A673 (cell line): ENCODE results near the gene VPS13C. TPM values are rescaled to one million over a fixed set of nuclear protein-coding genes. Genes with fewer than 3 reads are reported as not detected.
"Not testable (repeated sequence)": the region's sequence is repeated elsewhere in the genome, so short reads cannot be mapped to it uniquely, and the experiment has no call there.

Experiments
- BruUV-seq: library from RNA; stranded (reverse); fragments of 400-500 nt; replicated peaks from 2 replicates; lab custom pipeline; 2021; lab: Mats Ljungman, UMichigan
- CTCF ChIA-PET: fragments of 300-600 bp; sonication (Branson Sonifier 250); formaldehyde crosslinking; loops from one replicate; lab custom pipeline; 2022; ENCODE audit warnings: antibody characterized with exemption; lab: Charles Lee
- POLR2A ChIA-PET: fragments of 300-600 bp; sonication (Branson Sonifier 250); formaldehyde crosslinking; loops from one replicate; lab custom pipeline; 2022; ENCODE audit warnings: antibody characterized with exemption; ENCODE audit not compliant: low non-redundant PET; lab: Charles Lee
- DNase-seq: peaks from one replicate; pipeline ENCODE4 v3.0.0-alpha.2; 2015; ENCODE audit warnings: low spot score
- H3K27ac ChIP-seq: fragments of 200-600 bp; sonication (generic); 2 replicates; pipeline ENCODE4 v1.5.1; 2016; ENCODE audit warnings: mixed run types, low read depth, mild to moderate bottlenecking, mixed read lengths, antibody characterized with exemption, low read length; ENCODE audit not compliant: poor library complexity, severe bottlenecking
- H3K27me3 ChIP-seq: fragments of 200-600 bp; sonication (generic); replicated peaks from 2 replicates; pipeline ENCODE4 v1.6.1; 2017; ENCODE audit warnings: mixed run types, low read depth, mild to moderate bottlenecking, mixed read lengths, antibody characterized with exemption, low read length; ENCODE audit not compliant: insufficient read depth, poor library complexity
- H3K36me3 ChIP-seq: fragments of 200-600 bp; sonication (generic); 2 replicates; pipeline ENCODE4 v1.6.1; 2016; ENCODE audit warnings: mixed run types, mild to moderate bottlenecking, mixed read lengths, antibody characterized with exemption, low read length; ENCODE audit not compliant: insufficient read depth, poor library complexity, severe bottlenecking
- H3K4me1 ChIP-seq: fragments of 200-600 bp; sonication (generic); 2 replicates; pipeline ENCODE4 v1.6.1; 2017; ENCODE audit warnings: mixed run types, mild to moderate bottlenecking, mixed read lengths, antibody characterized with exemption, low read length; ENCODE audit not compliant: insufficient read depth, poor library complexity, severe bottlenecking
- H3K4me3 ChIP-seq: fragments of 200-600 bp; sonication (generic); 2 replicates; pipeline ENCODE4 v1.5.1; 2016; ENCODE audit warnings: low read depth, mixed run types, mild to moderate bottlenecking, mixed read lengths, low read length; ENCODE audit not compliant: poor library complexity, severe bottlenecking
- H3K9me3 ChIP-seq: fragments of 200-600 bp; sonication (generic); 2 replicates; pipeline ENCODE4 v1.6.1; 2016; ENCODE audit warnings: mixed run types, low read depth, mild to moderate bottlenecking, mixed read lengths, antibody characterized with exemption, low read length; ENCODE audit not compliant: poor library complexity, severe bottlenecking
- CTCF ChIP-seq: fragments of 300-800, 200-600 bp; sonication (generic); conservative IDR thresholded peaks from 2 replicates; pipeline ENCODE4 v1.5.1; 2017; ENCODE audit warnings: low read depth, mild to moderate bottlenecking, antibody characterized with exemption, low read length, moderate library complexity, mixed read lengths
- EZH2 ChIP-seq: fragments of 200-600 bp; sonication (generic); IDR thresholded peaks from 2 replicates; pipeline ENCODE4 v1.6.1; 2017; ENCODE audit warnings: borderline replicate concordance, low read depth, mild to moderate bottlenecking, mixed read lengths, antibody characterized with exemption, low read length; ENCODE audit not compliant: poor library complexity, severe bottlenecking
- intact Hi-C: fragments of 100-400 bp; cut with micrococcal nuclease; formaldehyde crosslinking; loops from one replicate; pipeline ENCODE4 v1.10.0; 2022; ENCODE audit not compliant: unreplicated experiment
- total RNA-seq: library from RNA; stranded (reverse); gene quantifications from 2 replicates; pipeline ENCODE4 v1.2.3, GENCODE V29; 2021

Gene VPS13C
- total RNA-seq, 1 experiment from 2014 or later, result 31.0 TPM

DNA sequence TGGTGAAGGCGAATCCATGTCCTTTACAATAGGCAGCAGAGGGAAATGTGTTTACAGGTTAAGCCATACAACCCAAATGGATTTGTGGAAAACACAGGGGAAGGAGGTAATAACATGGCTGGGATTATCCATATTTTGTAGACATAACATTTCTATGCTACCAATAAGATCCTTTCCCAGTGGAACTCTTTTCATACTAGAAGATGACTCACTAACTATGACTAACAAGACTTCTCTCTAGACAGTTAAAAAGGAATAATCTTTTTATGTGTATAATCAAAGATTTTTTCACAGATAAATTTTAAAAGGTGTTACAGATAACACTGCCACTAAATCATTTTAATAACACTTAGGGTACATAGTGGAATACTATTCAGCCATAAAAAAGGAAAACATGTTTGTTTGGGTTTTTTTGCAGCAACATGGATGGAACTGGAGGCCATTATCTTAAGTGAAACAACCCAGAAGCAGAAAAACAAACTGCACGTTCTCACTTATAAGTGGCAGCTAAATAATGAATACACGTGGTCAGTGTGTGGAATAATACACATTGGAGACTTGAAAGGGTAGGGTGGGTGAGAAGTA, 39.6 kb downstream of the VPS13C start:
- Histone ChIP-seq H3K4me3 (no peak overlapping the region), H3K4me1 (no peaks in the 10 kb centered on the region), H3K9me3 (no peaks in the 10 kb centered on the region), H3K27ac (no peak overlapping the region), H3K36me3 (no peaks in the 10 kb centered on the region), H3K27me3 (no peaks in the 10 kb centered on the region)
- ChIA-PET CTCF (no interaction called here), POLR2A (no interaction called here)
- no peak for DNase-seq
- intact Hi-C loops, result no loop called here
- TF ChIP-seq CTCF (no peak), EZH2 (no peak)
- BruUV-seq, result no TSS peak

- POLR2A ChIA-PET, H3K27me3 ChIP-seq, H3K4me3 ChIP-seq, intact Hi-C loops, H3K36me3 ChIP-seq, DNase-seq, H3K4me1 ChIP-seq, H3K27ac ChIP-seq, CTCF ChIA-PET, H3K9me3 ChIP-seq, BruUV-seq: not testable (repeated sequence)
Measured at GRCh38 chr15:62005354-62005753, 54.9 kb downstream of the VPS13C start.

GRCh38 chr15:61997786-61998185, 62.5 kb downstream of the VPS13C start:
- no peaks in the 10 kb centered on the region for H3K27me3 ChIP-seq
- no peak for TF ChIP-seq EZH2
- no peak for TF ChIP-seq CTCF
- no TSS peak for BruUV-seq
- H3K9me3 ChIP-seq, result no peaks in the 10 kb centered on the region
- H3K4me1 ChIP-seq, result no peaks in the 10 kb centered on the region
- ChIA-PET CTCF (no interaction called here), POLR2A (no interaction called here)
- DNase-seq, result no peak
- no peak overlapping the region for H3K4me3 ChIP-seq
- intact Hi-C loops, result no loop called here
- no peaks in the 10 kb centered on the region for H3K36me3 ChIP-seq
- no peak overlapping the region for H3K27ac ChIP-seq

- no peaks in the 10 kb centered on the region for H3K9me3 ChIP-seq
- POLR2A ChIA-PET, result no interaction called here
- DNase-seq, result no peak
Measured at GRCh38 chr15:61996056-61996635, 64.1 kb downstream of the VPS13C start.

More at GRCh38 chr15:61996056-61996635, 64.1 kb downstream of the VPS13C start:
- intact Hi-C loops, result no loop called here
- BruUV-seq, result no TSS peak
- Histone ChIP-seq H3K27me3 (no peaks in the 10 kb centered on the region), H3K4me1 (no peaks in the 10 kb centered on the region), H3K27ac (no peak overlapping the region), H3K36me3 (no peaks in the 10 kb centered on the region), H3K4me3 (no peak overlapping the region)
- CTCF ChIA-PET, result no interaction called here
- TF ChIP-seq CTCF (no peak), EZH2 (no peak)
